Measurements from ENCODE around the gene SMC6. TPM values are rescaled to one million over a fixed set of nuclear protein-coding genes. Genes with fewer than 3 reads are reported as not detected.

Gene SMC6
- total RNA-seq, 6 experiments from 2014 or later = 8.1 to 14.4 (median 10.2) TPM

- H3K4me1 ChIP-seq = no peaks in the 10 kb centered on the region
- H3K4me3 ChIP-seq = no peak overlapping the region
- DNase-seq (no peak), ATAC-seq (no peak)
- no peaks in the 10 kb centered on the region for H3K9me3 ChIP-seq
- H3K36me3 ChIP-seq = peaks cover 0 to 5% (median 0%) of the 10 kb centered on the region in 4 donors
- H3K27ac ChIP-seq = no peak overlapping the region
- intact Hi-C loops (cut with DNase I) = no loop called here
- TF ChIP-seq CTCF (IDR thresholded peaks at IDR 0.05) = no peak
- no peak for TF ChIP-seq POLR2A (IDR thresholded peaks at IDR 0.05)
- WGBS (ENCODE audit: insufficient coverage, low coverage, low lambda C conversion rate, missing lambda C conversion rate) = 90% methylated on average over 6 of the region's 6 CpGs
- H3K27me3 ChIP-seq = no peaks in the 10 kb centered on the region
Measured at GRCh38 chr2:17682098-17682857, 71.3 kb downstream of the SMC6 start.

DNA sequence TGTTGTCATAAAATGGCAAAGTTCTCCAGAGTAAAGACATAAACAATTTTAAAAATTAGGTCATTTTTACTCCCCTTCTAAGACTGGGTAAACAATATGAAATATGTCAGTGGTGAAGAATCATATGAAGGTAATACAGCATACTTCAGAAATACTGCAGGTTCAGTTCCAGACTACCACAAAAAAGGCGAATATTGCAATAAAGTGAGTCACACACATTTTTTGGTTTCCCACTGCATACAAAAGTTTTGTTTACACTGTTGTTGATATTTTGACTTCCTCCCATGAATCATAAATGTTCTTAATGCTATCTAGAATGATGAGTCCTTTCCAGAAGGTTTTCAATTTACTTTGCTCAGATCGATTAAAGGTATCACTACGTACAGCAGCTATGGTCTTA lies 73.5 kb downstream of the SMC6 start:
- intact Hi-C loops (cut with DNase I) = no loop called here
- Histone ChIP-seq H3K27me3 (no peaks in the 10 kb centered on the region), H3K27ac (no peak overlapping the region), H3K36me3 (peaks cover 0 to 7% (median 0%) of the 10 kb centered on the region in 4 donors), H3K4me1 (no peaks in the 10 kb centered on the region), H3K9me3 (no peaks in the 10 kb centered on the region), H3K4me3 (no peak overlapping the region)
- no peak for TF ChIP-seq CTCF (IDR thresholded peaks at IDR 0.05)
- TF ChIP-seq POLR2A (IDR thresholded peaks at IDR 0.05) = no peak
- 87% methylated on average over 3 of the region's 3 CpGs for WGBS (ENCODE audit: insufficient coverage, low coverage, low lambda C conversion rate, missing lambda C conversion rate)
- ATAC-seq (no peak), DNase-seq (no peak)

- intact Hi-C loops (cut with DNase I) = no loop called here
- no peak for DNase-seq
- Histone ChIP-seq H3K27ac (no peak overlapping the region), H3K4me1 (no peaks in the 10 kb centered on the region), H3K9me3 (no peaks in the 10 kb centered on the region), H3K36me3 (peaks cover 0 to 9% (median 0%) of the 10 kb centered on the region in 4 donors), H3K4me3 (no peak overlapping the region), H3K27me3 (no peaks in the 10 kb centered on the region)
- TF ChIP-seq POLR2A (IDR thresholded peaks at IDR 0.05) (no peak), CTCF (IDR thresholded peaks at IDR 0.05) (no peak)
- ATAC-seq = no peak
Measured at GRCh38 chr2:17674817-17675216, 78.8 kb downstream of the SMC6 start.

DNA sequence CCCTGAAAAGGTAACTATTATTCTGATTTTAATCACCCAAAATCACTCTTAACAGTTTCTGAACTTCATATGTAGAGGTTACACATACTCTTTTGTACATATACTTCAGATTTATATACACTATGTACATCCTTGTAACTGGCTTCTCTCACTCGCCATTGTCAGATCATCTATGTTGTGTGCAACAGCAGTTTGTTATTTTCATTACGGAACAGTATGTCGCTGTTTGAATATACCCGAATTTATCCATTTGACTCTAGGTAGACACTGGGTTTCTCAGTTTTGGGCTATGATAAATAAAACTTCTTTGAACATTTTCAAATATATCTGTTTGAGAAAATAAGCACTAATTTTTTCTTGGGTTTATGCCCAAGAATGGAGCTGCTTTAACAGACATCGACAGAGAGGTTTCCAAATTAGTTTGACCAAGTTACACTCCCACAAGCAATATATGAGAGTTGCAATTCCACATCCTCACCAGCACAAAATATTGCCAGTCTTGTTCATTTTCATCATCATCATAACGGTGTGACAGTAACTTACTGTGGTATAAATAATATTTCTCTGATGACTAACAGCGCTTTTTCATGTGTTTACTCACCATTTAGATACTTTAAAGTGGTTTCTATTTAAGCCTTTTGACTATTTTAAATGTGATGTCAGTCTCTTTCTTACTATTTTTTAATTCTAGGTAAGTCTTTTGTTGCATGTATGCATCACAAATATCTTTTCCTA lies 80.9 kb downstream of the SMC6 start:
- ATAC-seq = no peak
- 79% methylated on average over 7 of the region's 7 CpGs for WGBS (ENCODE audit: insufficient coverage, low coverage, low lambda C conversion rate, missing lambda C conversion rate)
- DNase-seq = no peak
- intact Hi-C loops (cut with DNase I) = no loop called here
- TF ChIP-seq POLR2A (IDR thresholded peaks at IDR 0.05) (no peak), CTCF (IDR thresholded peaks at IDR 0.05) (no peak)
- Histone ChIP-seq H3K4me1 (no peaks in the 10 kb centered on the region), H3K27me3 (no peaks in the 10 kb centered on the region), H3K36me3 (peaks cover 0 to 18% (median 0%) of the 10 kb centered on the region in 4 donors), H3K27ac (no peak overlapping the region), H3K9me3 (no peaks in the 10 kb centered on the region), H3K4me3 (no peak overlapping the region)
